Nephron progenitor cell (in vitro differentiated cells): ENCODE results near the gene FSD1.

Experiments
- DNase-seq: peaks from one replicate; pipeline ENCODE4 v3.0.0; 2021
- H3K27ac Mint-ChIP-seq: 2 replicates; pipeline ENCODE4 v1.8.0; 2021; ENCODE audit warnings: mild to moderate bottlenecking, moderate library complexity, mixed read lengths
- H3K27me3 Mint-ChIP-seq: 2 replicates; pipeline ENCODE4 v1.8.0; 2021; ENCODE audit warnings: mild to moderate bottlenecking, low read depth, mixed read lengths; ENCODE audit not compliant: poor library complexity
- H3K36me3 Mint-ChIP-seq: 2 replicates; pipeline ENCODE4 v1.8.0; 2021; ENCODE audit warnings: low read depth, mixed read lengths
- H3K4me1 Mint-ChIP-seq: 2 replicates; pipeline ENCODE4 v1.8.0; 2021; ENCODE audit warnings: mixed read lengths
- H3K4me3 Mint-ChIP-seq: 2 replicates; pipeline ENCODE4 v1.8.0; 2021; ENCODE audit warnings: mild to moderate bottlenecking, moderate library complexity, mixed read lengths
- H3K9me3 Mint-ChIP-seq: 2 replicates; pipeline ENCODE4 v1.8.0; 2021; ENCODE audit warnings: mild to moderate bottlenecking, moderate library complexity, mixed read lengths
- CTCF ChIP-seq: fragments of 200-600 bp; sonication (generic); IDR thresholded peaks from 2 replicates; pipeline ENCODE4 v1.5.0; 2021; ENCODE audit warnings: antibody characterized with exemption

Gene FSD1

GRCh38 chr19:4320419-4320818 is 16.0 kb downstream of the FSD1 start:
- TF ChIP-seq CTCF = no peak

DNA sequence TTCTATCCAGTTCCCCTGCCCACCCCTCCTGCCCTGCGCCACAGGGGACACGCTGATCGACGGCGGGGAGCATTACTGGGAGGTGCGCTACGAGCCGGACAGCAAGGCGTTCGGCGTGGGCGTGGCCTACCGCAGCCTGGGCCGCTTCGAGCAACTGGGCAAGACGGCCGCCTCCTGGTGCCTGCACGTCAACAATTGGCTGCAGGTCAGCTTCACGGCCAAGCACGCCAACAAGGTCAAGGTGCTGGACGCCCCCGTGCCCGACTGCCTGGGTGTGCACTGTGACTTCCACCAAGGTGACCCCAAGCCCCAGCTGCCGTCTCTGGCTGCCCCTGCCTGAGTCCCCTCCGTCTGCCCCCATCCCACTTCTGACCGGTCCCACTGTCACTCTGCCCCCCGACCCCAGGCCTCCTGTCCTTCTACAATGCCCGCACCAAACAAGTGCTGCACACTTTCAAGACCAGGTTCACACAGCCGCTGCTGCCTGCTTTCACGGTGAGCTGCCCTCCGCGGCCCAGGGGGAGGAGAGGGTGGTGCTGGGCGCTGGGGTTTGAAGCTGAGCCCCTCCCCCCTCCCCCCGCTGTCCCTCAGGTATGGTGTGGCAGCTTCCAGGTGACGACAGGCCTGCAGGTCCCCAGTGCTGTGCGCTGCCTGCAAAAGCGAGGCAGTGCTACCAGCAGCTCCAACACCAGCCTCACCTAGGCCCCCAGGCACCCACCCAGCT is 18.7 kb downstream of the FSD1 start:
- Mint-ChIP-seq H3K4me1 (peaks cover 19% of the 10 kb centered on the region), H3K36me3 (peaks cover 27% of the 10 kb centered on the region), H3K27me3 (peaks cover 40% of the 10 kb centered on the region), H3K4me3 (no peak overlapping the region), H3K9me3 (peaks cover 31% of the 10 kb centered on the region), H3K27ac (no peak overlapping the region)
- TF ChIP-seq CTCF = no peak
- DNase-seq = no peak

More at GRCh38 chr19:4320419-4320818, 16.0 kb downstream of the FSD1 start:
- DNase-seq = no peak
- no peak overlapping the region for H3K27ac Mint-ChIP-seq
- no peaks in the 10 kb centered on the region for H3K4me1 Mint-ChIP-seq
- H3K27me3 Mint-ChIP-seq = peaks cover 15% of the 10 kb centered on the region
- peaks cover 45% of the 10 kb centered on the region for H3K36me3 Mint-ChIP-seq
- peaks cover 31% of the 10 kb centered on the region for H3K9me3 Mint-ChIP-seq
- H3K4me3 Mint-ChIP-seq = no peak overlapping the region

DNA sequence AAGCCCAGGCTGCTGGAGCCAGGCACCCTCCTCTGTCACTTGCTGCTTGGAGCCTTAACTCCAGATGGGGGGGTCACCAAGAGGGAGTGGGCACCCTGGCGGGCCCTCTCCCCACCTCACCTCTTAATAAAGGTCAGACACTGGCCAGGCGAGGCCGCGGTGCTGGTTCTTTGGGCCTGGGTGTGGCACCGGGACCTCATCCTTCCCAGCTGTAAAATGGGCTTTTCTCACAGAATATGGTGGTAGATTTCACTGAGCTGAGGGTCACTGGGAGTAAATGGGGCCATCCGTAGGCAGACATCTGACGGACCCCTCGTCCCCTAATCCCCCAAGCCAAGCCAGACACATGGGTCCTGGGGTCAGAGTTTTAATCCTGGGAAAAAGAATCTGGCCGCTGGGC is 19.3 kb downstream of the FSD1 start:
- H3K4me3 Mint-ChIP-seq = no peak overlapping the region
- H3K9me3 Mint-ChIP-seq = peaks cover 31% of the 10 kb centered on the region
- peaks cover 21% of the 10 kb centered on the region for H3K36me3 Mint-ChIP-seq
- no peak for DNase-seq
- TF ChIP-seq CTCF = no peak
- H3K27me3 Mint-ChIP-seq = peaks cover 35% of the 10 kb centered on the region
- H3K27ac Mint-ChIP-seq = no peak overlapping the region
- H3K4me1 Mint-ChIP-seq = peaks cover 19% of the 10 kb centered on the region

- peaks cover 16% of the 10 kb centered on the region for H3K36me3 Mint-ChIP-seq
- no peak for DNase-seq
- H3K27ac Mint-ChIP-seq = no peak overlapping the region
- peaks cover 19% of the 10 kb centered on the region for H3K4me1 Mint-ChIP-seq
- peaks cover 27% of the 10 kb centered on the region for H3K9me3 Mint-ChIP-seq
- H3K27me3 Mint-ChIP-seq = peaks cover 35% of the 10 kb centered on the region
- no peak overlapping the region for H3K4me3 Mint-ChIP-seq
- TF ChIP-seq CTCF = no peak
These were observed 19.8 kb downstream of the FSD1 start for GRCh38 chr19:4324228-4324627.

DNA sequence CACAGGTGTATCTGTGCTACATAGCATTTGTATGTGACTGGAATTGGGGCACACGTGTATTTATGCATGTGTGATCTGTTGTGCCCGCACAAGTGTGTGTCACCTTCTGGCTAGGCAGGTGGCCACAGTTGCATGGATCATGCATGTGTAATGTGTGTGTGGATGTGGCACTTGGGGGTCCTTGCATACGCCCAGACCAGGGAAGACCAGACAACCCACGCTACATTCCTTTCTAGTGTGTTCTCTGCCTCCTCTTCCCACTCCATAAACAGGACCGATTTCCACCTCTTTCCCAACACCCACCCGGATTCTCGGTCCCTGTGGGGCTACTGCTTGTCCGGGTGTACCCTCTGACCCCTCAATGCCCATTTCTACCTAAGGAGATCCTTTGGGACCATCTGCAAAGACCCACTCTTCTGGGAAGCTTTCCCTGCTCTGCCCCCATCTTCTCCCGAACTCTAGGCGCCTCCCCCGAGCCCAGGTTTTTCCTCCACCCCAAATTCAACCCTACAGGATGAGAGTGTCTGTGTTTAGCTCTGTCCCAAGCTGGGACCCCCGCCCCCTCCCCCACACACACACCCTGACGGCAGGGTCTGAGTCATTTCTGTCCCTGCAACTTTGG is 21.9 kb downstream of the FSD1 start:
- H3K27ac Mint-ChIP-seq = no peak overlapping the region
- peaks cover 32% of the 10 kb centered on the region for H3K27me3 Mint-ChIP-seq
- peak overlapping the region; percentile 69 for H3K4me3 Mint-ChIP-seq
- TF ChIP-seq CTCF = no peak
- H3K4me1 Mint-ChIP-seq = peaks cover 19% of the 10 kb centered on the region
- H3K9me3 Mint-ChIP-seq = peaks cover 8% of the 10 kb centered on the region
- H3K36me3 Mint-ChIP-seq = peaks cover 4% of the 10 kb centered on the region
- DNase-seq = no peak
